Measurements from ENCODE around the gene DUSP22. TPM values are rescaled to one million over a fixed set of nuclear protein-coding genes. Genes with fewer than 3 reads are reported as not detected.

Gene DUSP22
- total RNA-seq, 4 donors from 2014 or later, result 35.4 to 213 (median 49.5) TPM

DNA sequence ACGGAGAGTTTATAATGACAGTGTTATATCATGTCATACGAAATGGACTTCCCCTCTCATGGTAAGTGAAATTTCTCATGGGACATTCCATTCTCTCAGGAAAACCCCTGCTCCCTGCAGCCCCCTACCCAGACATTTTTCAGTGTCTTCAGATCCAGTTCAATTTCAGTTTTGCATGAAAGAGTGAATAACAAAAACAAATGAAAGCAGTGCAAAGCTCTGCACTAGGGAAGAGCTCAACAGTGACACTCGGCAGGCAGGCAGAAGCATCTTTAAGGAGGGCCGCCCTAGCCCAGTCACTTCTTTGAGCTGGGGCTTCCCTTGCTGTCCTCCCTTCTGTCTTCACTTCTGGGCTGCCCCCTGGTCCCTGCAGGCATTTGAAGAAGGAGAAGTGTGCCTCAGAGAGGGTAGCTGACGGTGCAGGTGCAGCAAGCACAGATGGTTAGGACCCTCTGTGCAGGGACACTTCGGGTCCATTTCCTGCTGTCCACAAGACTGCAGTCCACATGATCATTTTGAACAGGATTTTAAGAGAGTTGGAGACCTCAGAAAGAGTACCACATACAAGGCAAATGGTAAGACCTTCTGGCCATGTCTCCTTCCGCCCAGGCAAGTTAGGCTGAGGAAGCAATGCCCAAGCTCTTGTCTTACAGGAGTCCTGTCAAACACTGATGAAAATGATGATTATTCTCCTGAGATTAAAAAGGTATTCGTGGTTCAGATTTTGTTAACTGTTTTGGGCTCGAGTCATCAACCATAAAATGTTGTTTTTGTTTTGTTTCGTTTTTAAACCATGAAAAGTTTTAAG, 5.4 kb upstream of the DUSP22 start:
- peaks cover 0 to 9% (median 7%) of the 10 kb centered on the region in 4 donors for H3K4me1 ChIP-seq
- no peak overlapping the region for H3K27ac ChIP-seq
- 60 to 65% methylated on average over 8 to 10 of the region's 10 CpGs for WGBS, 2 donors (ENCODE audit: low coverage in 1 of 2)
- TF ChIP-seq EP300 (IDR thresholded peaks at IDR 0.05; ENCODE audit: low read depth) (no peak), POLR2AphosphoS5 (IDR thresholded peaks at IDR 0.05) (no peak), POLR2A (IDR thresholded peaks at IDR 0.05) (no peak)
- TF ChIP-seq, protein P1, sequence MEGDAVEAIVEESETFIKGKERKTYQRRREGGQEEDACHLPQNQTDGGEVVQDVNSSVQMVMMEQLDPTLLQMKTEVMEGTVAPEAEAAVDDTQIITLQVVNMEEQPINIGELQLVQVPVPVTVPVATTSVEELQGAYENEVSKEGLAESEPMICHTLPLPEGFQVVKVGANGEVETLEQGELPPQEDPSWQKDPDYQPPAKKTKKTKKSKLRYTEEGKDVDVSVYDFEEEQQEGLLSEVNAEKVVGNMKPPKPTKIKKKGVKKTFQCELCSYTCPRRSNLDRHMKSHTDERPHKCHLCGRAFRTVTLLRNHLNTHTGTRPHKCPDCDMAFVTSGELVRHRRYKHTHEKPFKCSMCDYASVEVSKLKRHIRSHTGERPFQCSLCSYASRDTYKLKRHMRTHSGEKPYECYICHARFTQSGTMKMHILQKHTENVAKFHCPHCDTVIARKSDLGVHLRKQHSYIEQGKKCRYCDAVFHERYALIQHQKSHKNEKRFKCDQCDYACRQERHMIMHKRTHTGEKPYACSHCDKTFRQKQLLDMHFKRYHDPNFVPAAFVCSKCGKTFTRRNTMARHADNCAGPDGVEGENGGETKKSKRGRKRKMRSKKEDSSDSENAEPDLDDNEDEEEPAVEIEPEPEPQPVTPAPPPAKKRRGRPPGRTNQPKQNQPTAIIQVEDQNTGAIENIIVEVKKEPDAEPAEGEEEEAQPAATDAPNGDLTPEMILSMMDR (IDR thresholded peaks at IDR 0.05), result no peak
- in situ Hi-C loops (cut with MboI; ENCODE audit: low pct_ligation_motif_present in 1 of 4, low pct_unique_long_range_greater_than_20kb in 1 of 4, low sequenced_read_pairs in 3 of 4) (no loop called here), intact Hi-C loops (cut with DNase I; ENCODE audit: low total_unique reads) (no loop called here)
- no peaks in the 10 kb centered on the region for H3K9me3 ChIP-seq
- H3K4me3 ChIP-seq, result no peak overlapping the region
- no peak for DNase-seq
- no peaks in the 10 kb centered on the region for H3K27me3 ChIP-seq
- H3K36me3 ChIP-seq, result no peaks in the 10 kb centered on the region

DNA sequence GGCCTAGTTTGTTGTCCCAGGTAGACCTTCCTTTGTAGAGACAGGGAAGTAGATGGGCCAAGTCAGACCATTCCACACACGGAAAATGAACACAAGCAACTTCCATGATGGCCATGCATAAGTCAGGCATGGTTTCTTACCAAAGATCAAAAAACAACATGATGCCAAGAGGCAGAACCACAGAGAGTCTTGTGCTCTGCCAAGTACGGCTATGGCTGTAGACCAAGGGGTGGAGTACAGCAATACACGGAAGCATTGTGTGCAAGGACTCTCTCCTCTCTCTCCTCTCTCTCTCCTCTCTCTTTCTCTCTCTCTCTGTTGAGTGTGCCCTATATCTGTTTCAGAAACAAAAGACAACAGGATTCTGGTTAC, 4.8 kb upstream of the DUSP22 start:
- intact Hi-C loops (cut with DNase I; ENCODE audit: low total_unique reads), result no loop called here
- WGBS, 2 donors (ENCODE audit: low coverage in 1 of 2), result 76 to 93% methylated on average over 3 of the region's 3 CpGs
- TF ChIP-seq, protein P1 (IDR thresholded peaks at IDR 0.05), result no peak
- TF ChIP-seq EP300 (IDR thresholded peaks at IDR 0.05; ENCODE audit: low read depth), result no peak
- TF ChIP-seq POLR2A (IDR thresholded peaks at IDR 0.05), result no peak
- TF ChIP-seq POLR2AphosphoS5 (IDR thresholded peaks at IDR 0.05), result no peak
- no peak overlapping the region for H3K4me3 ChIP-seq
- no peaks in the 10 kb centered on the region for H3K36me3 ChIP-seq
- no peak overlapping the region for H3K27ac ChIP-seq
- in situ Hi-C loops (cut with MboI; ENCODE audit: low pct_ligation_motif_present in 1 of 4, low pct_unique_long_range_greater_than_20kb in 1 of 4, low sequenced_read_pairs in 3 of 4), result no loop called here
- DNase-seq, result no peak
- no peaks in the 10 kb centered on the region for H3K27me3 ChIP-seq
- H3K9me3 ChIP-seq, result no peaks in the 10 kb centered on the region
- H3K4me1 ChIP-seq, result peaks cover 0 to 9% (median 7%) of the 10 kb centered on the region in 4 donors

DNA sequence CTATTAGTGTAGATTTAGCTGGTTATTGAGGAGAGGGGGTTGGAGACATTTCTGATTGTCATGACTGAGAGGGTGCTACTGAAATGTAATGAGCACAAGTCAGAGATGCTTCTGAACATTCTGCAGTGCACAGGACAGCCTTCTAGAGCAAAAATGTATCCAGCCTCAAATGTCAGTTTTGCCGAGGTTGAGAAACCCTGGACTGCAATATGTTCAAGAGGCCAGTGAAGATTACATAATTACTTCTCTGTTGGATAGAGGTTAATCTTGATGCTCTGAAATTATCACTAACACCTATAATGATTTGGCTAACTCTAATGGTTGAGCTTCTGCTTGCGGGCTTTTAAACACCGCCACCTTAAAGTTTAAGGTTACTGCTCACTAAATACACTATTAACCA, 3.4 kb upstream of the DUSP22 start:
- Histone ChIP-seq H3K4me1 (peaks cover 0 to 14% (median 11%) of the 10 kb centered on the region in 4 donors), H3K9me3 (no peaks in the 10 kb centered on the region), H3K27ac (no peak overlapping the region), H3K36me3 (no peaks in the 10 kb centered on the region), H3K4me3 (no peak overlapping the region), H3K27me3 (no peaks in the 10 kb centered on the region)
- 74 to 94% methylated on average over 3 of the region's 3 CpGs for WGBS, 2 donors (ENCODE audit: low coverage in 1 of 2)
- TF ChIP-seq POLR2A (IDR thresholded peaks at IDR 0.05) (no peak), EP300 (IDR thresholded peaks at IDR 0.05; ENCODE audit: low read depth) (no peak), POLR2AphosphoS5 (IDR thresholded peaks at IDR 0.05) (no peak)
- TF ChIP-seq, protein P1 (IDR thresholded peaks at IDR 0.05), result no peak
- no peak for DNase-seq
- intact Hi-C loops (cut with DNase I; ENCODE audit: low total_unique reads), result no loop called here
- in situ Hi-C loops (cut with MboI; ENCODE audit: low pct_ligation_motif_present in 1 of 4, low pct_unique_long_range_greater_than_20kb in 1 of 4, low sequenced_read_pairs in 3 of 4), result no loop called here

DNA sequence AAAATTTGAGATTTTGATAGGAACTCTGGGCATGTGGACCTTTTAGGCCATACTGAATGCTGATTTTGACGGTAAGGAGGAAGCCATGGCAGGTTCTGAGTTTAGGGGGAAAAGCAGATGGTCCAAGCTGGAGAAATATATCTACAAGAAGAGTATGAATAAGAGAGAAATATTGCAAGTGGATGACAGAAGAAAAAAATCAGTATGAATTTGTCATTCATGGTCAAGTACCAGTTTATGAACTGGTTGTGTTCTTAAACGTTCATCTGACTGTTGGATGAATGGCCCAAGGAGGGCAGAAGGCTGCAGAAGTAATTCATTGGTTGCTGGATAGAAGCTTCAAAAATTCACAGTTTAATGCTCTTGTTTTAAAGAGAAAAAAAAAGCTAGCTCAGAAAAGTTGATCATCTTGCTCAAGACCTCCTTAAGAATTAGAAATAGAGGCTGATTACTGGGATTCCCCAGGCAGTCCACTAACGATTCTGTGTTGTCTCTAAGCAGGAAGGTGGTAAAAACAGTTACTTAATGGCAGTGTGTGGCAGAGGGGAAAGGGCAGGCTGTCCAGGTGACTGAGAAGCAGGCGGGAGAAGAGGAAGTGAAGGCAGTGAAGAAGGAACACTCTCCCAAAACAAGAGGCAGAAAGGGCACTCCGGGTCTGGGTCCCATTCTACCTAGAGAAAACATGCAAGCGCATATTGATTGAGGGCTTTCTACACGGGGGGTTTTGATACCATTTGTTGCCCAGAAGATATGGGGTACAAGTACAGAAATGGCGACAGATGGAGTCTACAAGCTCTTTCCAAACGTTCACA, 2.0 kb upstream of the DUSP22 start:
- Histone ChIP-seq H3K27ac (peak overlapping the region; percentile 96 to 98 (median 97)), H3K4me1 (peaks cover 0 to 26% (median 13%) of the 10 kb centered on the region in 4 donors), H3K27me3 (no peaks in the 10 kb centered on the region), H3K36me3 (no peaks in the 10 kb centered on the region), H3K4me3 (no peak overlapping the region), H3K9me3 (no peaks in the 10 kb centered on the region)
- TF ChIP-seq POLR2A (IDR thresholded peaks at IDR 0.05) (no peak), EP300 (IDR thresholded peaks at IDR 0.05; ENCODE audit: low read depth) (no peak), POLR2AphosphoS5 (IDR thresholded peaks at IDR 0.05) (no peak)
- TF ChIP-seq, protein P1 (IDR thresholded peaks at IDR 0.05), result no peak
- intact Hi-C loops (cut with DNase I; ENCODE audit: low total_unique reads), result no loop called here
- in situ Hi-C loops (cut with MboI; ENCODE audit: low pct_ligation_motif_present in 1 of 4, low pct_unique_long_range_greater_than_20kb in 1 of 4, low sequenced_read_pairs in 3 of 4), result no loop called here
- DNase-seq, result no peak
- 66 to 72% methylated on average over 9 of the region's 9 CpGs for WGBS, 2 donors (ENCODE audit: low coverage in 1 of 2)
